IPS-NIHi7 (cell line): ENCODE data around the gene ENPP7.

Experiments used
- DNase-seq: peaks from one replicate; pipeline ENCODE4 v3.0.0; 2012; ENCODE audit warnings: mixed read lengths; ENCODE audit errors: extremely low spot score

The ENPP7 gene

GRCh38 chr17:79702550-79703236 is 28.1 kb upstream of the ENPP7 start:
- no peak for DNase-seq

DNA sequence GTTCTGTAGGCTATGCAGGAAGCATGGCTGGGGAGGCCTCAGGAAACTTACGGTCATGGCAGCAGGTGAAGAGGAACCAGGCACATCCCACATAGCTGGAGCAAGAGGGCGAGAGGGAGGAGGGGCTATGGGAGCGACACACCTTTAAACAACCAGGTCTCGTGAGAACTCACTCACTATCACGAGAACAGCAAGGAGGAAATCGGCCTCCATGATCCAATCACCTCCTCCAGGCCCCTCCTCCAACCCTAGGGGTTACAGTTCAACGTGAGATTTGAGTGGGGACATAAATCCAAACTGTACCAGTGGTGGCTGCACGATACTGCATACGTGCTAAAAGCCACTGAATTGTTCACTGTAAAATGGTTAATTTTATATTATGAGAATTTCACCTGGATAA is 26.1 kb upstream of the ENPP7 start:
- no peak for DNase-seq

- DNase-seq: no peak
These were observed 25.1 kb upstream of the ENPP7 start for GRCh38 chr17:79705674-79706073.

DNA sequence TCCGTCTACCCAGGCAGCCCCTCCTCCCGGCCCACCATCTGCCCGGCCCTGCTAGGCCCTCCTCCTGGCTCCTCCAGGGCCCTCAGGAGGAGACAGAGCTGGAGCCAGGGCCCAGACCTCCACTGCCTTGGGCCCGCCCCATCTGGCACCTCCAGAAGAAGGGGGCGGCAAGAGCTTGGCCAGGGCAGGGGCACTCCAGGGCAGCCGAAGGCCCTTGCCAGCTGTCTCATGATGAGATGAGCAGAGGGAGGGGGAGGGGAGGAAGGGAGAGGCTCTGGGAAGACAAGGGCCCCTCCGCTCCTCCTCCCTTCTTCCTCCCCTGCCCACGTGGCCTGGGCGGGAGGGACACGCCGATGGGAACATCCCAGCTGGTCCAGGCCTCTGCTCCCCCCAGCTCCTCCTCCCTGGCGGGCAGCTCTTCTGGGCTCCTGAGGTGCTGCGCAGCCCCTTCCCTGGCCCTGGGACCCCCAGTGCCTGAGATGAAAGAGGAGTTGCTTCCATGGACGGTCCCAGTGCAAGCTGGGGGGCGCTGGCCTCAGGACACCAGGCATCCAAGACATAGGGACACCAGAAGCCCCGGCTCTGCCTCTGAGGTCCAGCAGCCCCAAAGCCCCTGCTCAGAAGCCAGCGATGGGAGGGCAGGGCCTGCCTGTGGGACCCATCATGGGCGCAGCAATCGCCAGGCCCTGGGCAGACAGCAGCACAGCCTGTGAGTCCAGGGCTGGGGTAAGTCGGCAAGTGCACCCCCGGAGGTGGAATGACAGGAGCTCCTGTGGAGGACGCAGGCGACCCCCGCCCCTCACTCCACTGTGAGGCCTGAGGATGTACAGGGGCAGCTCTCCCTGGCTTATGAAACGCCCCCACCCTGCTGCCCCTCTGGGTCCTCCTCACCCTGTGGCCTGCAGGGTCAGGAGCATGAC is 23.6 kb upstream of the ENPP7 start:
- no peak for DNase-seq

- peak; percentile 74 for DNase-seq
These were observed 22.5 kb upstream of the ENPP7 start for GRCh38 chr17:79707931-79708891.

DNA sequence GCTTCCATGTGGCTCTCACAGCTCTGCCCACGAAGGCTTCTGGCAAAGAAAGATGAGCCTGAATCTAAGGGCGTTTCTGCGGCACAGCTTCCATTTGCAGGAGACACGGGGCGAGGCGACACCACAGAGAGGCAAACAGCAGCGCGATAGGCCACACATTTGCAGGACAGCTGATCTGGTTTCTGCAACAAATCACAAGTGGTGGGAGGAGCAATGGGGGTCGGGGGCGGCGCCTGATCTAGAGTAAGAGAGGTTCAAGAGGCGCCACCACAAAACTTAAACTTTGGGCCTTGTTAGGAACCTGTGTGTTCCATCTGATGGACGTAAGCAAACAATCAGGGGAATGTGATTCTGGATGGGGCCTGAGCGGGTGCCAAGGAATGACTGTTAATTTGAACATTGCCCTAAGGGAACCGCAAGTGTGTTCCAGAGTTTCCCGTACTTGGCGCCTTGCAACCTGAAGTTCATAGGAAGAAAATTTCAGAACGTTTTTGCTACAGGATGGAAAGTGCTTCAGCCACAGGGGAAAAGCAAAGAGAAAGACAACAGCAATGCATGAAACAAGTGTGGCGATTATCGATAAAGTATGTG is 18.9 kb upstream of the ENPP7 start:
- no peak for DNase-seq

DNA sequence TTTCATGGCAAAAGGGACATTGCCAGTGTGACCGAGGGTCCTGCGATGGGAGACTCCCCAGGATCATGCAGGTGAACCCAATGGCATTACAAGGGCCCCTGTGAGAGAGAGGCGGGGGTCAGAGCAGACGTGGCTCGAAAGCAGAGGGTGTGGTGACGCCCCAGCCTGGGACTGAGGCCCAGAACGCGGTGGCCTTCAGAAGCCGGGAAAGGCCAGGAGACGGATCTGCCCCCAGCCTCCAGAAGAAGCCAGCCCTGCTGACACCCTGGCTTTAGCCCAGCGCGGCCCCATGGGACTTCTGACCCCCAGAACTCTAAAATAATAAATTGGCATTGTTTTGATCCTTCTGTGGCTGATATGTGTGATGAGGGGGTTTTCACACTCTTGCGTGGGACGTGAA is 17.4 kb upstream of the ENPP7 start:
- no peak for DNase-seq

DNA sequence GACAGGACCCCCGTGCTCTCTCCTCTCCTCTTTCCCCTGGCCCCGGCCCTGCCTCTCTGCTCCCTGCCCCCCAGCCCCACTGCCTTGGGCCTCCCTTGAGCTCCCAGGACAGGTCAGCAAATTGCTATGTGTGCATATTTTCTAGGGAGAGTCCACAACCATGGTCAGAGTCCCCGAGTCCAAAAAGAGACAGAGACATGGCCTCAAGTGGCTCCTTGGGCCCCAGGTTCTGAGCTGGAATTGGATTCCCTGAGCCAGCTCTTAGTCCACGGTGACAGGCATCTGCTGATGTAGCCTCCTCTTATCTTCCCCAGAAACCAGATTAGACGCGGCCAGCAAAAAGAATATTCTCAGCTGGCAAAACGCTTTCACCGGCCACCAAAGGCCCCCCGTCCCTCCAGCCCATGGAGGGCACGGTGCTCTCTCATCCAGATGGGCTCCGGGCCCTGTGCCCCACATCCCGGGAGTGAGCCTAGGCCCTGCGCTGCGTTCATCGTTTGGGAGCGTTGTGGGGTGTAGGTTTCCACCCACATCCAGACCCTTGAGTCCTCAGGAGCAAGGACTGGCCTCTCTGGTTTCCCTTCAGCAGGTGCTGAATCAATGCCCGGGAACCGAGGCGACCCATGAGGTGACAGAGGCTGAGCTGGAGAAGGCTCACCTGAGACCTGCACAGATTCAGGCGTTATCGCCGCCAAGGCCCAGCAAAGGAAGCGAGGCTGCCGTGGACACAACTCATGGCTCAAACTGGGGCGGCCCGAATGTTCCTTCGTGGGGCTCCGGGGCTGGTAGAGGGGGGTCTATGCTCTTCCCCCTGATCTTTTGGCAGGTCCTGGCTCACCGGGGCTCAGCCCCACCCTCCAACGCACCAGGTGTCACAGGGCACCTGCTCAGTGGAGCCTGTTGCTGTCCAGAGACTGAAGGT is 16.3 kb upstream of the ENPP7 start:
- no peak for DNase-seq

DNA sequence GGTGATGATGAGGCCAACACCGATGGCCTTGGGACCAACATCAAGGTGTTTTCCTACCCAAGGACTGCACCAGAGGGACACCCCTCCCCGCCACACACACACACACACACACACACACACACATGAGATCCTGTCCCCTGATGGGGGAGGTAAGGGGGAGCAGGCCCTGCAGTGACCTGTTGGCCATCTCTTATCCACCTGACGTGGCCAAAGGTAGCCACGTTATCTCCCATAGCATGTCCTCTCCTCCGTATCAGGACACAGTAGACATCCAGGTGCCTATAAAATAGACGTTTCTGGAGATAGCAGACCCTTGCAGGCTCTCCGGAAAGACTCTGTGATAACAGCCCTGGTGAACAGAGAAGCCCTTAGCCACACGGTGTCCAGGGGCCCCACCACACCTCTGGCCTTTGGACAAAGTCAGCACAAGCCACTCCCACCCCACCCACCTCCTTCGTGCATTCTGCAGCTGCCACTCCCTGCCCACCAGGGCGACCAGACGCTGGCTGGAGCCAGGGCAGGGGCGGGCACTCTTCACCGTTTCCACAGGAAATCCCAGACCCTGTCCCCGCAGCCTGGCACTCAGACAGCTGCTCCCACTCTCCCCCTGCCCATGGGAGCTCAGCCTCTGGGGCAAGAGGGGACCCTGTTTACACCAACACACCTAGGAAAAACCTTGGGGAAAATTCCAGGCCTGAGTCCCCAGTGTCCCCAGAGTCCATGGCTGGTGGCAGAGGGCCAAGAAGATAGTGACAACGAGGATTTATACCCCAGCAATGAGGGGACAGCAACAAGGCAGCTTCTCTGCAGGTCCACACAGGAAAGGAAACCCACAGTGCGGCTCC is 15.4 kb upstream of the ENPP7 start:
- no peak for DNase-seq

GRCh38 chr17:79715943-79716797 is 14.6 kb upstream of the ENPP7 start:
- no peak for DNase-seq

DNA sequence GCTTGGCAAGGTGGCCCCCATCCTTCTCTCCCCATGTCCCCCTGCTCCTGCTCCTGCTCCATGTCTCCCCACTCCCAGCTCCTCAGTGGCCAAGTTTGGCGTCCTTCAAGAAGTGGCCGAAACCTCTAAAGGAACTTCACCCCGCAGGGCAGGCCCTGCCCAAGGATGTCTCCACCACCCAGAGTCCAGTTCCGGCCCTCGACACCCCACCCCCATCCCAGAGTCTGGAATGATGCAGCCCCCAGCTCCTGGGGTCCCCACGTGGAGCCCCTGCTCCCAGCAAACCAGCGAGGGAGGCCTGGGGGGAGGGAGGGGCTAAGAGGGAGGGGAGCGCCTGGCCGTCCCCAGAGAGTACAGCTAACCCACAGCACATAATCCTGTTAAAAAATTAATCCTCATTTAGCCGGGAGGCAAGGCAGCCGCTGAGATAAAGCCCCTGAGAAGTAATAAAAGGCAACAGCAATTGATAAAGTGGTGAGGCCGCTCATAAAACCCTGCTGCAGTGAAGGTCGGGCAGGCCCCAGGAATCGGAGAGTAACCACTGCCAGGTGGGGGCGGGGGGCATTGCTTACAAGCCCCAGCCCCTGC is 9.9 kb upstream of the ENPP7 start:
- DNase-seq: no peak

GRCh38 chr17:79721993-79722671 is 8.6 kb upstream of the ENPP7 start:
- DNase-seq: peak; percentile 77

- no peak for DNase-seq
These were observed 8.0 kb upstream of the ENPP7 start for GRCh38 chr17:79722787-79723186.

- peak; percentile 95 for DNase-seq
These were observed 2.4 kb upstream of the ENPP7 start for GRCh38 chr17:79728169-79728907.

DNA sequence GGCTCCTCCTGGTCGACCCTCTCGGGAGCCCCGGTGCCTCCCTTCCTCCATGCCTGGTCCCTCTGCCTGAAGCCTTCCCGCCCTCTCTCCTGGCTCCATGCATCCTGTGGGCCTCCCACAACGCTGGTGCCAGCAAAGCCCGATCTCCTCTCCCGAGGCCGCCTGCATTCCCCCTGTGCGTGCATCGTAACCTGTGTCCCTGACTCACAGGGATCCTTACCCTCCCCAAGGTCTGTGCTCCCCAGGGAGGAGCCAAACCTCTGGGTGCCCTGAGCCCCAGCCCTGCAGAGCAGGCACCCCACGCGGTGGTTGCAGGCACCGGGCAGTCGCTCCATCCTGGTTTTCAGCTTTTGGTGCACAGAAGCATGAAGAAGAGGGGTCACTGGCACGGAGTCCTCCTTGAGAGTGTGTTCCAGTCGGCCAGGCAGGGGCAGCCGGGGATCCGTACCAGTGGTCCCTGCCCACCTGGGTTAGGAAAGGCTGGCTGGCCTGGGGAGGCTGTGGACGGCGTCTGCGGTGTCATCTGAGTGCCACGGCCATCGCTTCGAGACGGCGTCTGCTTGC is 1.8 kb upstream of the ENPP7 start:
- no peak for DNase-seq

DNA sequence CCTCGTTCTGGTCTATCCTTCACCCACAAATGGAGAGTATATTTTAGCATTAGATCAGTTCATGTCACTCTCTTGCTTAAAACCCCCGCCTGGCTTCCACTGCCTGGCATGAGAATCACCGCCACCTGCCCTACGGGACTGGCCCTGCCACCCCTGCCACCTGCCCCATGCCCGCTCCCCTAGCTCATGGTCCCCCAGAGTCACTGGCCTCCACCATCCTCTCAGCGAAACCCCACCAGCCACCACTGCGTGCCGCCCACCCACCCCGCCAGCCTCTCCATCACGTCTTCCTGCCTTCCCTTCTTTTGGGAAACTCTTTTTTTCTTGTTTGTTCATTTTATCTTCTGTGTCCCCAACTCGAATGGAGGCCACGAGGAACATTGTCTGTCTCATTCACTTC is 982 bp upstream of the ENPP7 start:
- DNase-seq: no peak

DNA sequence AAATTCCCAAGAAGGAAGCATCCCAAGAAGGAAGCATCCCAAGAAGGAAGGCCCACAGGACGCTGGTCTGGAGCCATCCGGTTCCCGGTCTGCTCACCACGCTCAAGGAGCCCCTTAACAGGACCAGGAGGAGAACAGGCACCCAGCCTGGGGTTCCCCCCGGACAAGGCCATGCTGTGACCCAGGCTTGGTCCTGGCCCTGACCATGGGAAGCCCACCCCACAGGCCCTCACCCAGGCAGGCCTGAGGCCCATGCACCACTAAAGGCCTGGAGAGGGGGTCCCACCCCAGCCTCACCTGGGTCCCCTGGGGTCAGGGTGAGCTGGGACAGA is 340 bp upstream of the ENPP7 start:
- DNase-seq: no peak
